GM12878 (cell line): Measurements from ENCODE around the gene S100A8. TPM values are rescaled to one million over a fixed set of nuclear protein-coding genes. Genes with fewer than 3 reads are reported as not detected.

Experiments used
- ATAC-seq: fragments of 200-7000 bp; cut with Tn5 transposase; 3 replicates; pipeline ENCODE4 v1.9.1; 2020; ENCODE audit warnings: mild to moderate bottlenecking, moderate library complexity
- BruUV-seq: library from RNA; stranded (reverse); fragments of 400-500 nt; replicated peaks from 2 replicates; lab custom pipeline; 2021; lab: Mats Ljungman, UMichigan
- CTCF ChIA-PET: fragments of 300-600 bp; sonication (Branson Sonifier 250); formaldehyde crosslinking; extraction: SDS; loops from one replicate; lab custom pipeline; 2021; ENCODE audit warnings: inconsistent platforms; lab: Yijun Ruan, JAX
- POLR2A ChIA-PET: fragments of 350-600 bp; formaldehyde crosslinking; extraction: SDS; loops from one replicate; lab custom pipeline; 2021; ENCODE audit warnings: inconsistent platforms; lab: Charles Lee
- RAD21 ChIA-PET: fragments of 300-600 bp; sonication (Branson Sonifier 250); formaldehyde crosslinking; loops from one replicate; lab custom pipeline; 2023; ENCODE audit warnings: antibody characterized with exemption; ENCODE audit not compliant: unreplicated experiment; lab: Charles Lee
- SMC1A ChIA-PET: fragments of 300-600 bp; sonication (Branson Sonifier 250); formaldehyde crosslinking; loops from one replicate; lab custom pipeline; 2023; ENCODE audit not compliant: unreplicated experiment, uncharacterized antibody; lab: Charles Lee
- DNase-seq: peaks from one replicate; pipeline ENCODE4 v3.0.0-alpha.2; 2011; ENCODE audit warnings: low read depth, low spot score
- FAIRE-seq: peaks from 3 replicates; lab custom pipeline; 2011; peaks lifted over from hg19 to GRCh38; lab: Jason Lieb, UNC
- H2AFZ ChIP-seq: 2 replicates; pipeline ENCODE4 v1.6.0; 2011; ENCODE audit warnings: low read depth, low read length, control low read depth; ENCODE audit not compliant: control insufficient read depth
- H3K27ac ChIP-seq: 2 replicates; pipeline ENCODE4 v1.5.1; 2011; ENCODE audit warnings: control low read depth; ENCODE audit not compliant: control insufficient read depth, insufficient read depth
- H3K27me3 ChIP-seq, 2 experiments: replicated peaks in 1 of 2; 2 replicates each; pipeline versions ENCODE4 v1.6.0 to v1.6.1; 2011; ENCODE audit warnings: low read length in 1 of 2; ENCODE audit not compliant: control insufficient read depth in 2 of 2, insufficient read depth in 2 of 2
- H3K36me3 ChIP-seq, 2 experiments: 2 replicates each; pipeline ENCODE4 v1.5.1; 2011; ENCODE audit warnings: low read length in 1 of 2; ENCODE audit not compliant: control insufficient read depth in 2 of 2, insufficient read depth in 2 of 2
- H3K4me1 ChIP-seq: 2 replicates; pipeline ENCODE4 v1.6.1; 2011; ENCODE audit warnings: mild to moderate bottlenecking, low read length, moderate library complexity, mixed read lengths; ENCODE audit not compliant: control insufficient read depth, insufficient read depth
- H3K4me2 ChIP-seq: 2 replicates; pipeline ENCODE4 v1.6.0; 2011; ENCODE audit warnings: control low read depth; ENCODE audit not compliant: control insufficient read depth, insufficient read depth
- H3K4me3 ChIP-seq: fragments of 200-600 bp; sonication (generic); 2 replicates; pipeline ENCODE4 v1.5.1; 2016
- H3K79me2 ChIP-seq: 2 replicates; pipeline ENCODE4 v1.6.0; 2011; ENCODE audit warnings: low read length; ENCODE audit not compliant: control insufficient read depth, insufficient read depth
- H3K9ac ChIP-seq: 2 replicates; pipeline ENCODE4 v1.8.0; 2011; ENCODE audit warnings: low read length, control low read depth, mixed read lengths; ENCODE audit not compliant: control insufficient read depth, insufficient read depth
- H3K9me3 ChIP-seq: replicated peaks from 3 replicates; pipeline ENCODE4 v1.5.1; 2011; ENCODE audit warnings: mild to moderate bottlenecking, low read length; ENCODE audit not compliant: control insufficient read depth, insufficient read depth
- H4K20me1 ChIP-seq: 2 replicates; pipeline ENCODE4 v1.6.0; 2011; ENCODE audit not compliant: control insufficient read depth, insufficient read depth
- BHLHE40 ChIP-seq, 2 experiments: fragments of 450-650 bp in 1 of 2; IDR thresholded peaks; 2 replicates each; pipeline ENCODE4 v1.6.1; 2011 to 2017; ENCODE audit warnings: low read depth in 2 of 2, borderline replicate concordance in 1 of 2, improper control_type of control experiment in 1 of 2, low read length in 1 of 2, mild to moderate bottlenecking in 1 of 2
- JUND ChIP-seq: IDR thresholded peaks from 2 replicates; pipeline ENCODE4 v1.6.1; 2012; ENCODE audit warnings: low read depth, mild to moderate bottlenecking, low read length, improper control_type of control experiment, moderate library complexity
- MTA2 ChIP-seq: fragments of 450-650 bp; IDR thresholded peaks from 2 replicates; pipeline ENCODE4 v1.6.1; 2016; ENCODE audit warnings: low read depth, mild to moderate bottlenecking, moderate library complexity
- PAX8 ChIP-seq: fragments of 450-650 bp; IDR thresholded peaks from 2 replicates; pipeline ENCODE4 v1.6.1; 2017; ENCODE audit warnings: mild to moderate bottlenecking, moderate library complexity
- SIX5 ChIP-seq: IDR thresholded peaks from 2 replicates; pipeline ENCODE4 v1.6.1; 2011; ENCODE audit warnings: mild to moderate bottlenecking, low read depth, low read length, moderate library complexity; ENCODE audit not compliant: severe bottlenecking
- SMARCA5 ChIP-seq: fragments of 450-650 bp; IDR thresholded peaks from 2 replicates; pipeline ENCODE4 v1.6.1; 2017; ENCODE audit warnings: mild to moderate bottlenecking
- SUZ12 ChIP-seq: fragments of 200-600 bp; sonication (generic); IDR thresholded peaks from one replicate; pipeline ENCODE4 v1.6.1; 2018; ENCODE audit warnings: antibody characterized with exemption, mild to moderate bottlenecking; ENCODE audit not compliant: unreplicated experiment
- ZBTB4 ChIP-seq: fragments of 450-650 bp; formaldehyde crosslinking; IDR thresholded peaks from 2 replicates; pipeline ENCODE4 v1.4.0; 2022; ENCODE audit warnings: mild to moderate bottlenecking, moderate library complexity
- WGBS: methylation state at CpG from one replicate; pipeline ENCODE4 v1.1.6; 2016; ENCODE audit warnings: low lambda C conversion rate; ENCODE audit not compliant: insufficient replicate concordance, insufficient coverage; ENCODE audit errors: missing lambda C conversion rate; 5-methylcytosine and 5-hydroxymethylcytosine counted together
- in situ Hi-C: fragments of 300-500 bp; cut with MboI; formaldehyde crosslinking; loops from 9 replicates; pipeline ENCODE4 v1.14.3; 2018; ENCODE audit warnings: mixed read lengths
- intact Hi-C: fragments of 100-400 bp; cut with micrococcal nuclease; formaldehyde crosslinking; loops from one replicate; pipeline ENCODE4 v1.14.2; 2022; ENCODE audit not compliant: unreplicated experiment
- polyA plus RNA-seq, 11 experiments: library from polyadenylated mRNA; depleted of rRNA in 4 of 11; unstranded in 6 of 11; stranded (reverse) in 5 of 11; fragments of >200 nt; fragmentation: Nextera tagmentation in 4 of 11; fragmentation: Illumina TruSeq in 1 of 11; extraction: Ambion mirVana in 4 of 11; extraction: Trizol in 1 of 11; gene quantifications; 1 replicate in 1 of 11; 2 replicates in 10 of 11; pipeline versions ENCODE4 v1.2.1 to v1.2.3, GENCODE V29; 2011 to 2016; ENCODE audit warnings: inconsistent platforms in 2 of 11, missing spikeins in 2 of 11, low read depth in 1 of 11
- total RNA-seq, 4 experiments: library from RNA; depleted of rRNA in 3 of 4; stranded (reverse); fragments of >200 nt in 3 of 4; fragmentation: Illumina TruSeq in 1 of 4; extraction: Trizol in 1 of 4; gene quantifications; 2 replicates each; pipeline versions ENCODE4 v1.2.1 to v1.2.3, GENCODE V29; 2013 to 2021

Gene S100A8
- total and polyA plus RNA-seq, 10 of the 15 experiments (the other 5 are each of a cell fraction or from before 2014, with no cell fraction given), result 0.28 TPM; not detected in 9

DNA sequence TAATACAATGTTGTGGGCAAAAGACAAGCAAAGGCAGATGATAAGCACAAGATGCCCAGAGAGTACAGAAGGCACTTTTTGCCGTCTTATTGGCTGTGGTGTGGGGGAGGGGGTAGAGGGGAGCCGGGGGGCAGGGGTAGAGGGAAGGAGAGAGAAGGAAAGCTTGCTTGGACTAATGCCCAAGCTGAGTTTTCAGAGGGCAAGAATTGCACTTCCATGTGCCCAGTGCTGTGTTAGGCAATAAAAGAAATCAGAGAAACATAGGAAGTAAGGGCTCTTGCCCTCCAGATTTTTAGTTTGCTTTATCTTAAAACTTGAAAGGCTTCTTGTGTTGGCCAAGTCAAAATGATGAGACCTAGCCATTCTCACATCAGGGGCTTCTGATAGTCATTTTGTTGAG lies 23.8 kb downstream of the S100A8 start:
- H3K4me3 ChIP-seq, result no peak overlapping the region
- 0% methylated on average over 1 of the region's 2 CpGs for WGBS
- H3K79me2 ChIP-seq, result no peaks in the 10 kb centered on the region
- no peak overlapping the region for H3K4me2 ChIP-seq
- in situ Hi-C loops, result no loop called here
- TF ChIP-seq SUZ12 (no peak), JUND (no peak), BHLHE40 (IDR thresholded peaks at IDR 0.05; ENCODE audit: borderline replicate concordance in 1 of 2, low read depth in 2 of 2, low read length in 1 of 2) (no peak), MTA2 (no peak), ZBTB4 (CRISPR knock-in tag) (no peak), SIX5 (no peak), PAX8 (no peak), SMARCA5 (no peak)
- no peak for FAIRE-seq
- intact Hi-C loops, result no loop called here
- no TSS peak for BruUV-seq
- H3K9me3 ChIP-seq, result no peaks in the 10 kb centered on the region
- RAD21 ChIA-PET, result no interaction called here
- no peak overlapping the region for H3K9ac ChIP-seq
- H2AFZ ChIP-seq, result no peak overlapping the region
- H3K27ac ChIP-seq, result no peak overlapping the region
- CTCF ChIA-PET, result no interaction called here
- H4K20me1 ChIP-seq, result no peaks in the 10 kb centered on the region
- no peaks in the 10 kb centered on the region for H3K27me3 ChIP-seq
- H3K36me3 ChIP-seq, result no peaks in the 10 kb centered on the region
- no peak for DNase-seq
- POLR2A ChIA-PET, result no interaction called here
- SMC1A ChIA-PET, result no interaction called here
- no peak for ATAC-seq
- no peaks in the 10 kb centered on the region for H3K4me1 ChIP-seq
